GM18507 (cell line): ENCODE data around the gene MED7.
A peak's percentile ranks its signal among the peaks of the same experiment; 100 is the strongest.

Source experiments
- DNase-seq: peaks from one replicate; pipeline ENCODE4 v3.0.0; 2011; ENCODE audit warnings: low read depth; ENCODE audit not compliant: insufficient read length; ENCODE audit errors: extremely low spot score
- FAIRE-seq: peaks from 2 replicates; lab custom pipeline; 2011; peaks lifted over from hg19 to GRCh38; lab: Jason Lieb, UNC

MED7 gene

DNA sequence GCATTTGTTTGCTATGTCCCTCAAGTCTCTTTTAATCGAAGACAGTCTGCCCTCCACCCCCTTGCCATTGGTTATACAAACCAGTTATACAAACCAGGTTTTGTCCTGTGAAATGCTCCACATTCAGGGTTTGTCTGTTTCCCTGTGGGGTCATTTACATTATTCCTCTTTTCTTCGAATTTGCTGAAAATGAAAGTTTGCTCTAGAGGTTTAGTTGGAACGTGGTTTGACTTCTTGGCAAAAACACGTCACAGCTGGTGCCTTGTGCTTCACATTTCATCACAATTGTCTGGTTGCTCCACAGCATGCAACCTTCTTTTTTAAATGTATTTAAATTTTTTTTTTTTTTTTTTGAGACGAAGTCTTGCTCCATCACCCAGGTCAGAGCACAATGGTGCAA is 29.7 kb downstream of the MED7 start:
- no peak for FAIRE-seq
- no peak for DNase-seq

DNA sequence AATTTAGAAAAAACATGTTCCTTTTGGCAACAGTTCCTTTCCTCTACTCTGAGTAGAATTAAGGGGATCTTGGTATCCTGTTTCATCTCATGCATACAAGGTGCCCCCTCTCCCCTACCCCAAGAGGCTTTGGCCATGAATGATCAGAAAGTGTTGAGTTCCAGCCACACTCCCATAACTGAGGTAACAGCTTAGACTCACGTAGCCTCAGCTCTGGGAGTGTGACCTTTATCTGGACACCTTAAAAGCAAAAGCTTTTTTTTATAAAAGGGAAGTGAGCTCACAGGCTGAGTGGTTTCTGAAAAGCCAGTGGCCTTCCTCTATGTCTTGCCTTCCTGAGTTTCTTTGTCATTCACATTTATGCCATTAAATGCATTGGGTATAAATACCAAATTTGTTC is 32.9 kb downstream of the MED7 start:
- FAIRE-seq (peak; percentile 91), DNase-seq (peak; percentile 15)

DNA sequence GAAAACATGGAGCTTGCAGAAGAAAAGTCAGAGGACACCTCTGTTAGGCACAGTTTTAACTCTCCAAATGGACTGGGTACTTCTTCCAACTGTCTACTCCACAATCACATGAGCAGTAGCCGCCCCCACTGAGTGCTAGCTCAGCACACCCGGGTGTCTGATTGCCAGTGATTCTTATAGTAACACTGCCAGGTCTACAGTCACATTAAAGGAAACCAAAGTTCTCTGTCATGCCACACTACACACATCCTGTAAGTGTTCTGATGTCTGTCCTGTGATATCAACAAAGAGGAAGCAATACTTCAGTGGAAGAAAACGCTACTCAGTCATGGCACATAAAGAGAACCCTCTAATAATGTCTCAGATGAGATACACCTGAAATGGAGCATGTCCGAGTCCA is 33.7 kb downstream of the MED7 start, which contains the start of gene HAVCR2:
TSS of gene HAVCR2 (minus strand) at position 69 of the 400 bp plus-strand sequence. CDS start at position 8, 61 bp downstream.
- peak; percentile 15 for DNase-seq
- peak; percentile 76 for FAIRE-seq

DNA sequence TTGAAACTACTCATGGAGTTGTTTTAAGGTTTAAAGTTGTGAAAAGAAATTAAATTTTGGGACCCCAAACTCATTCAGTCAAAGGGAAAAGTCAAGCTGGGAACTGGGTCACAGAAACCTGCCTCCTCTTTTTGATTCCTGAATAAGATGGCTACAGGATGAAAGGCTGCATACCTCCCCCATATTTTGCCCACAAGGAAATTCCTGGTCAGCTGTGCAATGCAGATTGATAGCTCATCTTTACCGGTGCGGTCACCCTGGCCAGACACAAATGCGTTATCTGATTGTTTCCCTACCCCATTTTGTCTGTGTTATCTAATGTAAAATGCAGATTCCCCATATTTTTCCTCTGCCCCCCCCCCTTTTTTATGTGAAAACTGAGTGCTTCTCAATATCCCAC is 35.2 kb downstream of the MED7 start:
- FAIRE-seq (no peak), DNase-seq (no peak)

DNA sequence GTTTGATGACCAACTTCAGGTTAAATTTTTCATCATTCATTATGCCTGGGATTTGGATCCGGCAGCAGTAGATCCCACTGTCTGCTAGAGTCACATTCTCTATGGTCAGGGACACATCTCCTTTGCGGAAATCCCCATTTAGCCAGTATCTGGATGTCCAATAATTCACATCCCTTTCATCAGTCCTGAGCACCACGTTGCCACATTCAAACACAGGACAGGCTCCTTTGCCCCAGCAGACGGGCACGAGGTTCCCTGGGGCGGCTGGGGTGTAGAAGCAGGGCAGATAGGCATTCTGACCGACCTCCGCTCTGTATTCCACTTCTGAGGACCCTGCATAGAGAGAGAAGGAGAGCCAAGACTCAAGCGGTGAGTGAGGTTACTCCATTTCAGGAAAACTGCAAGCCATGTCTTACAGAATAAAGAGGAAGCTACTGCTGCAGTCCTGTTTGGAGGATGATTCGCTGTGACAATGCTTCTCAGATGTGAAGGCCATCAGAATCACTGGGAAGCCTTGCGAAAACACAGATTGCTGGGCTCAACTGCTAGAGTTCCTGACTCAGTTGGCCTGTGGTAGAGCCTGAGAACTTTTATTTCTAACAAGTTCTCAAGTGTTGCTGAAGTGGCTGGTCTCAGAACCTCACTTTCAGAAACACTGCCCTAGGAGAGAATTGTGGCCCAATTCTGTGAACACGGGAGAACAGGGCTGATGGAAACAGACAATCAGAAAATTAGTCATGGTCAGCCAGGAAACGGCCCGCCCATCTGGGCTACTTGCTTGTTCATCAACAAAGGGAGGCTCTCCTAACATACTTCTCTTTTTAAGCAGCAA is 35.8 kb downstream of the MED7 start:
- no peak for DNase-seq
- peak; percentile 72 for FAIRE-seq

DNA sequence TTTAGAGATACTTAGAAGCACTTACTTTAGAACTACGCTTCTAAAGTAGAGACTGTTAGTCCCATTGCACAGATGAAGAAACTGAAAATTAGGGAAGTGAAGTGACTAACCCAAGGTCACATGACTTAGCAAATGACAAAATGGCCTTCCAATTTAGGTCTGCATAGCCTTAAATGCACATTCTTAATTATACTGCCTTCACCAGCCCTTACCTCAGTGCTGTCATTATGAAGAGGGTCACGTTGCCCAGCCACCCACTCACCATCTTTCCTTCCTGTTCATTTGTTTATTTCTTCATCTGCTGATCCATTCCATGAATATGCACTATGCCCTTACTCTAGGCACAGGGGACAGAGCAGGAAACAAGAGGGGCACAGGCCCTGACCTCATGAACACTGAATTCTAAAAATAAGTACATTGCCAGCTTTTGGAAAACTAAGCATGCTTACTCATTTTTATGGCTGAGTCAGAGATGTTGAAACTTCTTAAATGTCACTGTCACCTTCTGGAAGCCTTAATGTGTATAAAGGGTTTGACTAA is 42.5 kb downstream of the MED7 start:
- DNase-seq: no peak
- no peak for FAIRE-seq

DNA sequence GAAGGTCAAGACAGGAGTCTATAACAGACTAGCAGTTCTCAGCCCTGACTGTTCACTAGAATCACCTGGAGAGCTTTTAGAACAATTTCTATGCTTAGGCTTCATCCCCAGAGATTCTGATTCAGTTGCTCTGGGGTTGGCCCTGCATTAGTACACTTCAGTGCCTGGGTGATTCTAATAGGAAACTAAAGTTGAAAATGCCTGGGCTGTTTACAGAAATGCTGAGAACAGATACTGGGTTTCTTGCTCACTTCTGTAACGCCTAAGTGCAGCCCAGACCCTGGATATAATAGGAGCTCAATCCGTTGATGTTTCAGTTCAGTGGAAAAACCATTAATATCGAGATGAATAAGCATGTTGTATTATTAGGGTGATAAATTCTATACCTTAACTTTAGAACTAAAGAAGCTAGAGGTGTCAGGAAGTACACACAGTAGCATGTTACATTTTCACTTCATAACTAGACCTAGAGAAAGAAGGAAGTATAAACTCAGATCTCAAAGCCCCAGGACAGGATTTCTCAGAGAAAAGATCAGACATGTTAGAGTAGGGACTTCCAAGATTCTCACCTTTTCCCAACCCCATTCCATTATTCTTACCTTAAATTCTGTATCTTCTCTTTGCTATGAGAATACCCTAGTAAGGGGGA is 54.2 kb downstream of the MED7 start:
- FAIRE-seq (peak; percentile 24), DNase-seq (no peak)
